Endothelial cell of umbilical vein (primary cell): ENCODE results near the gene USP49.

Experiments
- EZH2 ChIP-seq: IDR thresholded peaks from 2 replicates; pipeline ENCODE4 v1.6.1; 2012; ENCODE audit warnings: borderline replicate concordance, low read depth, mild to moderate bottlenecking, moderate library complexity, low read length, inconsistent platforms; ENCODE audit not compliant: severe bottlenecking
- GATA2 ChIP-seq: IDR thresholded peaks from 2 replicates; pipeline ENCODE4 v1.7.0; 2011; ENCODE audit warnings: low read depth, mild to moderate bottlenecking, moderate library complexity, mixed read lengths, low read length; ENCODE audit not compliant: insufficient read length, insufficient read depth
- JUN ChIP-seq: IDR thresholded peaks from 2 replicates; pipeline ENCODE4 v1.6.1; 2011; ENCODE audit warnings: borderline replicate concordance, low read depth; ENCODE audit not compliant: insufficient read length, insufficient read depth
- MYC ChIP-seq: IDR thresholded peaks from one replicate; pipeline ENCODE4 v1.6.1; 2011; ENCODE audit warnings: mild to moderate bottlenecking, low read depth, low read length
- POLR2A ChIP-seq: IDR thresholded peaks from 2 replicates; pipeline ENCODE4 v1.6.1; 2012; ENCODE audit warnings: low read depth, mild to moderate bottlenecking, control low read depth, low read length
- POLR2AphosphoS5 ChIP-seq: IDR thresholded peaks from 2 replicates; pipeline ENCODE4 v1.6.1; 2012; ENCODE audit warnings: low read depth, mild to moderate bottlenecking, control low read depth, low read length, moderate library complexity; ENCODE audit not compliant: insufficient read depth
- TF ChIP-seq, protein P1 (sequence below), 2 donors: IDR thresholded peaks; 1 replicate in 1 of 2; 2 replicates in 1 of 2; pipeline ENCODE4 v1.5.1; 2011; ENCODE audit warnings: low read length in 2 of 2, mild to moderate bottlenecking in 2 of 2, moderate library complexity in 2 of 2, control low read depth in 1 of 2, inconsistent platforms in 1 of 2, low read depth in 1 of 2; ENCODE audit not compliant: insufficient read depth in 1 of 2; ENCODE audit errors: extremely low read depth in 1 of 2
- TF ChIP-seq, protein P2 (sequence below): IDR thresholded peaks from 2 replicates; pipeline ENCODE4 v1.6.1; 2011; ENCODE audit not compliant: insufficient read depth, insufficient read length

DNA sequence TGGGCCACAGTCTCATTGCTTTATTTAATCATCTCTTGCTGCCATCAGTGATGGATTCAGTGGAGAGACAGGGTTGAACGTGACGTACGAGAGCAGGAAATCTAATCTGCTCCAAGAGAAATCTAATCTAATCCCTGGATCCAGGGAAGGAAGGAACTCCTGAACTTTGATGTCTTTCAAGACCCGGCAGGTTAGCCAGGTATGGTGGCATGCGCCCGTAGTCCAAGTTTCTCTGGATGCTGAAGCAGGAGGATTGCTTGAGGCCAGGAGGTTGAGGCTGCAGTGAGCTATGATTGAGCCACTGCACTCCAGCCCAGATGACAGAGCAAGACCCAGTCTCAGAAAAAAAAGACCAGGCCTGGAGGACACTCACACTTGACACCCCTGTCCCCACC, 136.5 kb downstream of the USP49 start:
- TF ChIP-seq, protein P1, sequence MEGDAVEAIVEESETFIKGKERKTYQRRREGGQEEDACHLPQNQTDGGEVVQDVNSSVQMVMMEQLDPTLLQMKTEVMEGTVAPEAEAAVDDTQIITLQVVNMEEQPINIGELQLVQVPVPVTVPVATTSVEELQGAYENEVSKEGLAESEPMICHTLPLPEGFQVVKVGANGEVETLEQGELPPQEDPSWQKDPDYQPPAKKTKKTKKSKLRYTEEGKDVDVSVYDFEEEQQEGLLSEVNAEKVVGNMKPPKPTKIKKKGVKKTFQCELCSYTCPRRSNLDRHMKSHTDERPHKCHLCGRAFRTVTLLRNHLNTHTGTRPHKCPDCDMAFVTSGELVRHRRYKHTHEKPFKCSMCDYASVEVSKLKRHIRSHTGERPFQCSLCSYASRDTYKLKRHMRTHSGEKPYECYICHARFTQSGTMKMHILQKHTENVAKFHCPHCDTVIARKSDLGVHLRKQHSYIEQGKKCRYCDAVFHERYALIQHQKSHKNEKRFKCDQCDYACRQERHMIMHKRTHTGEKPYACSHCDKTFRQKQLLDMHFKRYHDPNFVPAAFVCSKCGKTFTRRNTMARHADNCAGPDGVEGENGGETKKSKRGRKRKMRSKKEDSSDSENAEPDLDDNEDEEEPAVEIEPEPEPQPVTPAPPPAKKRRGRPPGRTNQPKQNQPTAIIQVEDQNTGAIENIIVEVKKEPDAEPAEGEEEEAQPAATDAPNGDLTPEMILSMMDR (IDR thresholded peaks at IDR 0.05; ENCODE audit: extremely low read depth in 1 of 2, insufficient read depth in 1 of 2, low read depth in 1 of 2, low read length in 2 of 2) = no peak
- TF ChIP-seq POLR2AphosphoS5 (no peak), EZH2 (no peak), JUN (no peak), POLR2A (no peak), MYC (no peak), GATA2 (no peak)
- TF ChIP-seq, protein P2, sequence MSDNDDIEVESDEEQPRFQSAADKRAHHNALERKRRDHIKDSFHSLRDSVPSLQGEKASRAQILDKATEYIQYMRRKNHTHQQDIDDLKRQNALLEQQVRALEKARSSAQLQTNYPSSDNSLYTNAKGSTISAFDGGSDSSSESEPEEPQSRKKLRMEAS = no peak
